HL-60 (cell line): ENCODE results near the gene CSTF2T.

Experiments
- GABPA ChIP-seq: IDR thresholded peaks from 2 replicates; pipeline ENCODE4 v1.6.1; 2012; ENCODE audit warnings: low read depth
- TF ChIP-seq, protein P1 (sequence below): IDR thresholded peaks from one replicate; pipeline ENCODE4 v1.5.1; 2011; ENCODE audit warnings: low read length, control low read depth, inconsistent platforms; ENCODE audit not compliant: insufficient read depth
- TF ChIP-seq, protein P2 (sequence below): IDR thresholded peaks from 2 replicates; pipeline ENCODE4 v1.6.1; 2012; ENCODE audit warnings: low read depth; ENCODE audit not compliant: insufficient replicate concordance

GRCh38 chr10:51658000-51658399, 41.4 kb downstream of the CSTF2T start:
- TF ChIP-seq, protein P1, sequence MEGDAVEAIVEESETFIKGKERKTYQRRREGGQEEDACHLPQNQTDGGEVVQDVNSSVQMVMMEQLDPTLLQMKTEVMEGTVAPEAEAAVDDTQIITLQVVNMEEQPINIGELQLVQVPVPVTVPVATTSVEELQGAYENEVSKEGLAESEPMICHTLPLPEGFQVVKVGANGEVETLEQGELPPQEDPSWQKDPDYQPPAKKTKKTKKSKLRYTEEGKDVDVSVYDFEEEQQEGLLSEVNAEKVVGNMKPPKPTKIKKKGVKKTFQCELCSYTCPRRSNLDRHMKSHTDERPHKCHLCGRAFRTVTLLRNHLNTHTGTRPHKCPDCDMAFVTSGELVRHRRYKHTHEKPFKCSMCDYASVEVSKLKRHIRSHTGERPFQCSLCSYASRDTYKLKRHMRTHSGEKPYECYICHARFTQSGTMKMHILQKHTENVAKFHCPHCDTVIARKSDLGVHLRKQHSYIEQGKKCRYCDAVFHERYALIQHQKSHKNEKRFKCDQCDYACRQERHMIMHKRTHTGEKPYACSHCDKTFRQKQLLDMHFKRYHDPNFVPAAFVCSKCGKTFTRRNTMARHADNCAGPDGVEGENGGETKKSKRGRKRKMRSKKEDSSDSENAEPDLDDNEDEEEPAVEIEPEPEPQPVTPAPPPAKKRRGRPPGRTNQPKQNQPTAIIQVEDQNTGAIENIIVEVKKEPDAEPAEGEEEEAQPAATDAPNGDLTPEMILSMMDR, result no peak
- TF ChIP-seq, protein P2, sequence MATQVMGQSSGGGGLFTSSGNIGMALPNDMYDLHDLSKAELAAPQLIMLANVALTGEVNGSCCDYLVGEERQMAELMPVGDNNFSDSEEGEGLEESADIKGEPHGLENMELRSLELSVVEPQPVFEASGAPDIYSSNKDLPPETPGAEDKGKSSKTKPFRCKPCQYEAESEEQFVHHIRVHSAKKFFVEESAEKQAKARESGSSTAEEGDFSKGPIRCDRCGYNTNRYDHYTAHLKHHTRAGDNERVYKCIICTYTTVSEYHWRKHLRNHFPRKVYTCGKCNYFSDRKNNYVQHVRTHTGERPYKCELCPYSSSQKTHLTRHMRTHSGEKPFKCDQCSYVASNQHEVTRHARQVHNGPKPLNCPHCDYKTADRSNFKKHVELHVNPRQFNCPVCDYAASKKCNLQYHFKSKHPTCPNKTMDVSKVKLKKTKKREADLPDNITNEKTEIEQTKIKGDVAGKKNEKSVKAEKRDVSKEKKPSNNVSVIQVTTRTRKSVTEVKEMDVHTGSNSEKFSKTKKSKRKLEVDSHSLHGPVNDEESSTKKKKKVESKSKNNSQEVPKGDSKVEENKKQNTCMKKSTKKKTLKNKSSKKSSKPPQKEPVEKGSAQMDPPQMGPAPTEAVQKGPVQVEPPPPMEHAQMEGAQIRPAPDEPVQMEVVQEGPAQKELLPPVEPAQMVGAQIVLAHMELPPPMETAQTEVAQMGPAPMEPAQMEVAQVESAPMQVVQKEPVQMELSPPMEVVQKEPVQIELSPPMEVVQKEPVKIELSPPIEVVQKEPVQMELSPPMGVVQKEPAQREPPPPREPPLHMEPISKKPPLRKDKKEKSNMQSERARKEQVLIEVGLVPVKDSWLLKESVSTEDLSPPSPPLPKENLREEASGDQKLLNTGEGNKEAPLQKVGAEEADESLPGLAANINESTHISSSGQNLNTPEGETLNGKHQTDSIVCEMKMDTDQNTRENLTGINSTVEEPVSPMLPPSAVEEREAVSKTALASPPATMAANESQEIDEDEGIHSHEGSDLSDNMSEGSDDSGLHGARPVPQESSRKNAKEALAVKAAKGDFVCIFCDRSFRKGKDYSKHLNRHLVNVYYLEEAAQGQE, result no peak
- no peak for TF ChIP-seq GABPA
